Heart left ventricle (tissue), 16 donors: ENCODE data around the gene SCML1. TPM values are rescaled to one million over a fixed set of nuclear protein-coding genes. Genes with fewer than 3 reads are reported as not detected.

ENCODE experiments used
- ATAC-seq, 4 donors: fragments of 200-7000 bp; cut with Tn5 transposase; one replicate each; pipeline ENCODE4 v1.9.1; 2020 to 2022; ENCODE audit warnings: moderate library complexity in 4 of 4, mild to moderate bottlenecking in 3 of 4, moderate number of reproducible peaks in 1 of 4
- DNase-seq, 5 donors: peaks; one replicate each; pipeline ENCODE4 v3.0.0-alpha.2; 2020
- H3K27ac ChIP-seq, 12 donors: fragments of 200-600 bp; sonication (generic) in 4 of 12; one replicate each; pipeline versions ENCODE4 v1.5.0 to v1.8.0; 2016 to 2022; ENCODE audit warnings: mild to moderate bottlenecking in 2 of 12
- H3K27me3 ChIP-seq, 9 donors: fragments of 200-600 bp; sonication (generic) in 2 of 9; one replicate each; pipeline versions ENCODE4 v1.5.1 to v1.8.0; 2016 to 2022; ENCODE audit warnings: mild to moderate bottlenecking in 3 of 9
- H3K36me3 ChIP-seq, 9 donors: fragments of 200-600 bp; sonication (generic) in 2 of 9; one replicate each; pipeline versions ENCODE4 v1.5.0 to v1.8.0; 2018 to 2022; ENCODE audit warnings: mild to moderate bottlenecking in 2 of 9
- H3K4me1 ChIP-seq, 12 donors: fragments of 200-600 bp; sonication (generic) in 4 of 12; one replicate each; pipeline versions ENCODE4 v1.5.0 to v1.8.0; 2016 to 2022; ENCODE audit warnings: mild to moderate bottlenecking in 3 of 12
- H3K4me3 ChIP-seq, 12 donors: fragments of 200-600 bp; sonication (generic) in 4 of 12; one replicate each; pipeline versions ENCODE4 v1.5.0 to v1.8.0; 2017 to 2022; ENCODE audit warnings: mild to moderate bottlenecking in 9 of 12, moderate library complexity in 4 of 12
- H3K9me3 ChIP-seq, 12 donors: fragments of 200-600 bp; sonication (generic) in 4 of 12; one replicate each; pipeline versions ENCODE4 v1.5.0 to v1.8.0; 2016 to 2022; ENCODE audit warnings: mild to moderate bottlenecking in 1 of 12
- POLR2A ChIP-seq, 2 donors: fragments of 450-650 bp; IDR thresholded peaks; one replicate each; pipeline ENCODE4 v1.6.1; 2017; ENCODE audit warnings: antibody characterized with exemption in 2 of 2, mild to moderate bottlenecking in 2 of 2, moderate library complexity in 2 of 2
- WGBS, 4 donors: extraction: QIAGEN DNeasy Blood & Tissue Kit in 2 of 4; methylation state at CpG; one replicate each; pipeline versions ENCODE4 v1.1.5 to v1.1.7; 2013 to 2018; 5-methylcytosine and 5-hydroxymethylcytosine counted together
- intact Hi-C, 10 donors: fragments of 100-400 bp; cut with DNase I; formaldehyde crosslinking; loops; one replicate each; pipeline versions ENCODE4 v1.11.1 to v1.14.2; 2022
- polyA plus RNA-seq, 2 donors: library from polyadenylated mRNA; stranded (reverse); fragments of 200-250 nt; gene quantifications; one replicate each; pipeline ENCODE4 v1.2.3, GENCODE V29; 2013
- total RNA-seq, 9 donors: library from RNA; depleted of rRNA in 2 of 9; stranded (reverse); fragments of >200 nt in 2 of 9; fragmentation: NEBNext Ultra II Directional in 3 of 9; extraction: Animal tissue kit (Norgen Biotek cat#: 25700) in 3 of 9; gene quantifications; one replicate each; pipeline versions ENCODE4 v1.1.0 to v1.2.4, GENCODE V29; 2016 to 2023
- TF ChIP-seq, protein P1 (sequence below), 12 donors: fragments of 200-600 bp; sonication (generic) in 4 of 12; IDR thresholded peaks; one replicate each; pipeline versions ENCODE4 v1.5.0 to v1.8.0; 2018 to 2022; ENCODE audit warnings: antibody characterized with exemption in 12 of 12, mild to moderate bottlenecking in 5 of 12
- donor health status: ischemic (EF 13 %, LVEDD 7.1; RV severe dilation, severe dysfunction).
- donor health status: healthy with polysubstance abuse.
- donor health status: DM: no; HTN: yes; CAD: no.
- donor health status: DM: no; HTN: no; CAD: no.
- donor health status: ischemic (EF 25% LVEDD 6.9; RV normal size, moderate dysfunction).
- donor health status: ischemic (EF 25% LVEDD 5.7; RV mildly dilated, moderate dysfunction).
- donor health status: healthy.
- donor health status: DM: yes; HTN: yes; CAD: no.
- donor health status: ischemic (EF 35%, LVEDD 5.7; RV mildly dilated, moderate dysfunction).
- donor health status: nonischemic (EF 11% LVEDD 7.7; RV severe dilation, severe dysfunction).
- donor health status: DM: yes; HTN: yes; CAD: no.
- donor health status: PGD.
- donor health status: ischemic (EF 29% LVEDD 5.4; RV normal size, mild dysfunction).
- donor health status: nonischemic (EF 23%, LVEDD 6.1; RV moderate dilation, normal function).

Gene SCML1
- total and polyA plus RNA-seq, 11 donors = 4.1 to 9.9 (median 7.2) TPM

DNA sequence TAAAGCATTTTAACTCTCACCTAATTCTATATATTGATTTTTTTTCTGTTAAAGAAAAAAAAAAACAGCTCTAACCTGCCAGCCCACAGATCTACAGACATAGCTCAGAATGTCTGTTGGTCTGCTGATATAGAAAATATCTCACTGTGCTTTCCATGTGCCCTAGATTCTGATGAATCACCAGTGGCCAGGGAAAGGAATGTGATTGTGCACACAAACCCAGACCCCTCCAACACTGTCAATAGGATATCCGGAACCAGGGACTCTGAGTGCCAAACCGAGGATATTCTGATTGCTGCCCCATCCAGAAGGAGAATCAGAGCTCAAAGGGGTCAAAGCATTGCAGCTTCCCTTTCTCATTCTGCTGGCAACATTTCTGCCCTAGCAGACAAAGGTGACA is 12.1 kb upstream of the SCML1 start:
- Histone ChIP-seq H3K4me1 (no peaks in the 10 kb centered on the region), H3K9me3 (no peaks in the 10 kb centered on the region), H3K27ac (no peak overlapping the region), H3K27me3 (peaks cover 0 to 6% (median 0%) of the 10 kb centered on the region in 9 donors), H3K4me3 (no peak overlapping the region), H3K36me3 (no peaks in the 10 kb centered on the region)
- intact Hi-C loops = no loop called here
- ATAC-seq = no peak
- no peak for DNase-seq
- TF ChIP-seq POLR2A (IDR thresholded peaks at IDR 0.05) = no peak
- TF ChIP-seq, protein P1, sequence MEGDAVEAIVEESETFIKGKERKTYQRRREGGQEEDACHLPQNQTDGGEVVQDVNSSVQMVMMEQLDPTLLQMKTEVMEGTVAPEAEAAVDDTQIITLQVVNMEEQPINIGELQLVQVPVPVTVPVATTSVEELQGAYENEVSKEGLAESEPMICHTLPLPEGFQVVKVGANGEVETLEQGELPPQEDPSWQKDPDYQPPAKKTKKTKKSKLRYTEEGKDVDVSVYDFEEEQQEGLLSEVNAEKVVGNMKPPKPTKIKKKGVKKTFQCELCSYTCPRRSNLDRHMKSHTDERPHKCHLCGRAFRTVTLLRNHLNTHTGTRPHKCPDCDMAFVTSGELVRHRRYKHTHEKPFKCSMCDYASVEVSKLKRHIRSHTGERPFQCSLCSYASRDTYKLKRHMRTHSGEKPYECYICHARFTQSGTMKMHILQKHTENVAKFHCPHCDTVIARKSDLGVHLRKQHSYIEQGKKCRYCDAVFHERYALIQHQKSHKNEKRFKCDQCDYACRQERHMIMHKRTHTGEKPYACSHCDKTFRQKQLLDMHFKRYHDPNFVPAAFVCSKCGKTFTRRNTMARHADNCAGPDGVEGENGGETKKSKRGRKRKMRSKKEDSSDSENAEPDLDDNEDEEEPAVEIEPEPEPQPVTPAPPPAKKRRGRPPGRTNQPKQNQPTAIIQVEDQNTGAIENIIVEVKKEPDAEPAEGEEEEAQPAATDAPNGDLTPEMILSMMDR (IDR thresholded peaks at IDR 0.05) = no peak
- WGBS, 4 donors = 63 to 81% (median 74%) methylated on average over 2 of the region's 2 CpGs

DNA sequence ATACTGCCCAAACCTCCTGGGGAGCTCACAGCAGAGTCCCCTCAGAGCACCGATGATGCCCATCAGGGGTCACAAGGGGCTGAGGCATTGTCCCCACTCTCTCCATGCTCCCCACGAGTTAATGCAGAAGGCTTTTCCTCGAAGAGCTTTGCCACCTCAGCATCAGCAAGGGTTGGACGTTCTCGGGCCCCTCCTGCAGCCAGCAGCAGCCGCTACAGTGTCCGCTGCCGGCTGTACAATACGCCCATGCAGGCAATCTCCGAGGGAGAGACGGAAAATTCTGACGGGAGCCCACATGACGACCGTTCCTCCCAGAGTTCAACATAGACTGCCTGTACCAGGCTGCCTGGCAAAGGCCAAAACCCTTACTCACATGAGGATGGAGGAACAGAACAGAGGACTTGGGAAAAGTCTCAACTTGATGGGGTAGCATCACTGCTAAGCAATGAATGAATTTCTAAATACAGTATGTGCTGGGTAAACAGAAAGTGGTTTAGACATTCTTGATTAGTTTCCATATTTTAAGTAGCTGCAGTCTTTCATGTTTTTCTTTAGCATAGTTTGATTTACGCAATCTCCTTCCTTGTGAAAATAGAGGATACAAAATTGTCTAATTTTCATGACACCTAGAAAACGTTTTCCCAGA is 5.0 kb upstream of the SCML1 start:
- no peaks in the 10 kb centered on the region for H3K4me1 ChIP-seq
- DNase-seq (no peak), ATAC-seq (no peak)
- no peaks in the 10 kb centered on the region for H3K36me3 ChIP-seq
- 70 to 88% (median 85%) methylated on average over 15 to 16 of the region's 16 CpGs for WGBS, 4 donors
- H3K27me3 ChIP-seq = peaks cover 0 to 13% (median 0%) of the 10 kb centered on the region in 9 donors
- TF ChIP-seq, protein P1 (IDR thresholded peaks at IDR 0.05) = no peak
- TF ChIP-seq POLR2A (IDR thresholded peaks at IDR 0.05) = no peak
- no peaks in the 10 kb centered on the region for H3K9me3 ChIP-seq
- intact Hi-C loops = no loop called here
- no peak overlapping the region for H3K27ac ChIP-seq
- no peak overlapping the region for H3K4me3 ChIP-seq

DNA sequence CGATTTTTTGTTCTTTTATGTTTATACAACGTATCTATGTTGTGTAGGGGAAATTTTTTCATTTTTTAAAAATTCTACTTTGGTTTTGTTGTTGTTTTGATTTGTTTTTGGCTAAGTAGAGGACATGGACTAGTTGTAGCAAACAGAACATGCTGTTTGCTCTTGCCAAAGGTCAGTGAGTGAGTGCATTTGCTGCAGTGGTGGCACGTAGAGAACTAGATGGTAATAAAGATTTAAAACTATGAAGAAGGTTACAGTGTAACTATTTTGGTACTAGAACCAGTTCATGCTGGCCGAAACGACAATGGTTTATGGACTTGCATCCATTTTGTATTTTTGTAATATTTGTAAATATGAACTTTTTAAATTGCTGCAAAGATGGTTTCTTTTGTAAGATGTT is 1.9 kb upstream of the SCML1 start:
- H3K36me3 ChIP-seq = no peaks in the 10 kb centered on the region
- intact Hi-C loops = no loop called here
- TF ChIP-seq POLR2A (IDR thresholded peaks at IDR 0.05) = no peak
- TF ChIP-seq, protein P1 (IDR thresholded peaks at IDR 0.05) = no peak

DNA sequence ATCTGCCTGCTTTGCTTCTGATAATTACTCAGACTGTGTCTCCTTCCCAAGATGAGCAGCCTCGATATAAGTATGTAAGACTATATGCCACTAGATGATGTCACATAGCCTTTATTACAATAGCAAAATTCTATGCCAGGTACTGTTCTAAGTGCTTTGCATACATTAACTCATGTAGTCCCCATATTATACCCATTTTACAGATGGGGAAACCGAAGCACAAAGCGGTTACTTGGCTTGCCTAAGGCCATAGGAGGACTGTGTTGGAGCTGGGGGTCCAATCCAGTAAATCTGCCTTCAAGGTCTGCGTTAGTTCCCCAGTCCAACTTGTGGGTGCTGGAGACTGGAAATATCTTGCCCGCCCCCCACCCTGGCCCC is 826 bp upstream of the SCML1 start:
- WGBS, 4 donors = 58 to 76% (median 67%) methylated on average over 4 to 5 of the region's 5 CpGs
- no peak for ATAC-seq
- Histone ChIP-seq H3K9me3 (no peaks in the 10 kb centered on the region), H3K27me3 (peaks cover 0 to 16% (median 0%) of the 10 kb centered on the region in 9 donors), H3K4me3 (peak overlapping the region in 11 of 12 donors; percentile 7 to 82 (median 50)), H3K27ac (peak overlapping the region; percentile 32 to 84 (median 72)), H3K4me1 (peaks cover 0 to 11% (median 2%) of the 10 kb centered on the region in 12 donors), H3K36me3 (no peaks in the 10 kb centered on the region)
- TF ChIP-seq, protein P1 (IDR thresholded peaks at IDR 0.05) = no peak
- TF ChIP-seq POLR2A (IDR thresholded peaks at IDR 0.05) = no peak
- intact Hi-C loops = no loop called here
- no peak for DNase-seq

More for the DNA sequence above, 1.9 kb upstream of the SCML1 start:
- peaks cover 0 to 13% (median 0%) of the 10 kb centered on the region in 9 donors for H3K27me3 ChIP-seq
- WGBS, 4 donors = 52 to 64% (median 58%) methylated on average over 5 of the region's 5 CpGs
- H3K4me3 ChIP-seq = no peak overlapping the region
- H3K27ac ChIP-seq = peak overlapping the region in 2 of 12 donors; percentile 2 to 41
- ATAC-seq (no peak), DNase-seq (no peak)
- peaks cover 0 to 11% (median 2%) of the 10 kb centered on the region in 12 donors for H3K4me1 ChIP-seq
- no peaks in the 10 kb centered on the region for H3K9me3 ChIP-seq
